ENCODE measurements around the gene PTPRZ1.

- no peak for TF ChIP-seq CTCF (conservative IDR thresholded peaks at IDR 0.05)
- no peak for TF ChIP-seq EZH2 (IDR thresholded peaks at IDR 0.05; ENCODE audit: low read depth)
Observed at GRCh38 chr7:121992068-121992467, 119.1 kb downstream of the PTPRZ1 start.
